ENCODE results near the gene RABL3. TPM values are rescaled to one million over a fixed set of nuclear protein-coding genes. Genes with fewer than 3 reads are reported as not detected.
"Not testable (repeated sequence)": the region's sequence is repeated elsewhere in the genome, so short reads cannot be mapped to it uniquely, and the experiment has no call there.

Gene RABL3
- total and polyA plus RNA-seq, 2 donors (not counting 1 experiment from before 2014, with no cell fraction given) = 11.9 to 13.4 TPM

- no peak for DNase-seq (ENCODE audit: low read depth in 2 of 2)
- H3K79me2 ChIP-seq (ENCODE audit: control insufficient read depth, insufficient read depth, low read length) = no peaks in the 10 kb centered on the region
Observed at GRCh38 chr3:120640231-120640630, 102.1 kb downstream of the RABL3 start.

GRCh38 chr3:120638820-120639219 is 103.5 kb downstream of the RABL3 start:
- H3K9me3 ChIP-seq (ENCODE audit: control insufficient read depth, insufficient read depth, low read depth, low read length); H3K79me2 ChIP-seq (ENCODE audit: control insufficient read depth, insufficient read depth, low read length); DNase-seq (ENCODE audit: low read depth in 2 of 2); H2AFZ ChIP-seq (ENCODE audit: low read length); H3K27ac ChIP-seq (ENCODE audit: insufficient read depth, low read length); H3K27me3 ChIP-seq (ENCODE audit: control insufficient read depth, insufficient read depth, low read length); H3K4me2 ChIP-seq (ENCODE audit: extremely low read depth, insufficient read depth, low read length); H3K4me3 ChIP-seq (replicated peaks in 1 of 4; ENCODE audit: control extremely low read depth in 1 of 4, insufficient read depth in 1 of 4, low read depth in 3 of 4, low read length in 4 of 4); H3K9ac ChIP-seq (ENCODE audit: insufficient read depth, low read length); H3K4me1 ChIP-seq (ENCODE audit: control insufficient read depth, extremely low read depth, insufficient read depth, low read length); H3K36me3 ChIP-seq (ENCODE audit: control insufficient read depth, insufficient read depth, low read length); H4K20me1 ChIP-seq (ENCODE audit: control insufficient read depth, extremely low read depth, insufficient read depth, low read length): not testable (repeated sequence)

More at GRCh38 chr3:120640231-120640630, 102.1 kb downstream of the RABL3 start:
- no peak for TF ChIP-seq EZH2 (IDR thresholded peaks at IDR 0.05; ENCODE audit: low read length, missing control alignments)
- no peak overlapping the region for H2AFZ ChIP-seq (ENCODE audit: low read length)
- no peaks in the 10 kb centered on the region for H3K4me1 ChIP-seq (ENCODE audit: control insufficient read depth, extremely low read depth, insufficient read depth, low read length)
- no peaks in the 10 kb centered on the region for H3K27me3 ChIP-seq (ENCODE audit: control insufficient read depth, insufficient read depth, low read length)
- no peak overlapping the region for H3K27ac ChIP-seq (ENCODE audit: insufficient read depth, low read length)
- no peak overlapping the region for H3K4me2 ChIP-seq (ENCODE audit: extremely low read depth, insufficient read depth, low read length)
- H3K36me3 ChIP-seq (ENCODE audit: control insufficient read depth, insufficient read depth, low read length) = no peaks in the 10 kb centered on the region
- H3K4me3 ChIP-seq (replicated peaks in 1 of 4; ENCODE audit: control extremely low read depth in 1 of 4, insufficient read depth in 1 of 4, low read depth in 3 of 4, low read length in 4 of 4) = no peak overlapping the region
- no peaks in the 10 kb centered on the region for H4K20me1 ChIP-seq (ENCODE audit: control insufficient read depth, extremely low read depth, insufficient read depth, low read length)
- no peak overlapping the region for H3K9ac ChIP-seq (ENCODE audit: insufficient read depth, low read length)
- no peaks in the 10 kb centered on the region for H3K9me3 ChIP-seq (ENCODE audit: control insufficient read depth, insufficient read depth, low read depth, low read length)

- H3K36me3 ChIP-seq (ENCODE audit: control insufficient read depth, insufficient read depth, low read length) = no peaks in the 10 kb centered on the region
- no peak overlapping the region for H3K4me2 ChIP-seq (ENCODE audit: extremely low read depth, insufficient read depth, low read length)
- H3K9me3 ChIP-seq (ENCODE audit: control insufficient read depth, insufficient read depth, low read depth, low read length) = no peaks in the 10 kb centered on the region
- TF ChIP-seq CTCF (conservative IDR thresholded peaks at IDR 0.05 in 1 of 2, IDR thresholded peaks at IDR 0.05 in 1 of 2; ENCODE audit: low read depth in 1 of 2, low read length in 2 of 2) (no peak), EZH2 (IDR thresholded peaks at IDR 0.05; ENCODE audit: low read length, missing control alignments) (no peak)
- H3K27ac ChIP-seq (ENCODE audit: insufficient read depth, low read length) = no peak overlapping the region
- H4K20me1 ChIP-seq (ENCODE audit: control insufficient read depth, extremely low read depth, insufficient read depth, low read length) = no peaks in the 10 kb centered on the region
- H2AFZ ChIP-seq (ENCODE audit: low read length) = no peak overlapping the region
- no peaks in the 10 kb centered on the region for H3K27me3 ChIP-seq (ENCODE audit: control insufficient read depth, insufficient read depth, low read length)
- DNase-seq (ENCODE audit: low read depth in 2 of 2) = peak in 1 of 2 donors; percentile 9
- H3K4me1 ChIP-seq (ENCODE audit: control insufficient read depth, extremely low read depth, insufficient read depth, low read length) = no peaks in the 10 kb centered on the region
- H3K4me3 ChIP-seq (replicated peaks in 1 of 4; ENCODE audit: control extremely low read depth in 1 of 4, insufficient read depth in 1 of 4, low read depth in 3 of 4, low read length in 4 of 4) = no peak overlapping the region
- H3K79me2 ChIP-seq (ENCODE audit: control insufficient read depth, insufficient read depth, low read length) = no peaks in the 10 kb centered on the region
- no peak overlapping the region for H3K9ac ChIP-seq (ENCODE audit: insufficient read depth, low read length)
Observed at GRCh38 chr3:120637851-120638559, 104.3 kb downstream of the RABL3 start.

GRCh38 chr3:120636795-120637401 is 105.4 kb downstream of the RABL3 start:
- no peaks in the 10 kb centered on the region for H3K4me1 ChIP-seq (ENCODE audit: control insufficient read depth, extremely low read depth, insufficient read depth, low read length)
- DNase-seq (ENCODE audit: low read depth in 2 of 2) = no peak
- no peaks in the 10 kb centered on the region for H4K20me1 ChIP-seq (ENCODE audit: control insufficient read depth, extremely low read depth, insufficient read depth, low read length)
- TF ChIP-seq EZH2 (IDR thresholded peaks at IDR 0.05; ENCODE audit: low read length, missing control alignments) = no peak
- no peak for TF ChIP-seq CTCF (conservative IDR thresholded peaks at IDR 0.05 in 1 of 2, IDR thresholded peaks at IDR 0.05 in 1 of 2; ENCODE audit: low read depth in 1 of 2, low read length in 2 of 2)
- H3K27me3 ChIP-seq (ENCODE audit: control insufficient read depth, insufficient read depth, low read length) = no peaks in the 10 kb centered on the region
- H3K4me2 ChIP-seq (ENCODE audit: extremely low read depth, insufficient read depth, low read length) = no peak overlapping the region
- H3K36me3 ChIP-seq (ENCODE audit: control insufficient read depth, insufficient read depth, low read length) = no peaks in the 10 kb centered on the region
- H3K4me3 ChIP-seq (replicated peaks in 1 of 4; ENCODE audit: control extremely low read depth in 1 of 4, insufficient read depth in 1 of 4, low read depth in 3 of 4, low read length in 4 of 4) = no peak overlapping the region
- H2AFZ ChIP-seq (ENCODE audit: low read length) = no peak overlapping the region
- no peak overlapping the region for H3K27ac ChIP-seq (ENCODE audit: insufficient read depth, low read length)
- no peak overlapping the region for H3K9ac ChIP-seq (ENCODE audit: insufficient read depth, low read length)
- no peaks in the 10 kb centered on the region for H3K79me2 ChIP-seq (ENCODE audit: control insufficient read depth, insufficient read depth, low read length)
- no peaks in the 10 kb centered on the region for H3K9me3 ChIP-seq (ENCODE audit: control insufficient read depth, insufficient read depth, low read depth, low read length)

Data from fibroblast of lung (primary cell).